Caco-2 (cell line): ENCODE measurements around the gene BCR. TPM values are rescaled to one million over a fixed set of nuclear protein-coding genes. Genes with fewer than 3 reads are reported as not detected.

ENCODE experiments used
- BruUV-seq: library from RNA; stranded (reverse); fragments of 400-500 nt; replicated peaks from 2 replicates; lab custom pipeline; 2021; lab: Mats Ljungman, UMichigan
- CTCF ChIA-PET: fragments of 300-600 bp; sonication (Branson Sonifier 250); formaldehyde crosslinking; loops from one replicate; lab custom pipeline; 2022; ENCODE audit warnings: antibody characterized with exemption; lab: Charles Lee
- POLR2A ChIA-PET: fragments of 300-600 bp; sonication (Branson Sonifier 250); formaldehyde crosslinking; loops from one replicate; lab custom pipeline; 2022; ENCODE audit warnings: antibody characterized with exemption; lab: Charles Lee
- DNase-seq, 2 experiments: peaks; one replicate each; pipeline versions ENCODE4 v3.0.0 to v3.0.0-alpha.2; 2020 to 2022
- H3K27me3 ChIP-seq: replicated peaks from 2 replicates; pipeline ENCODE4 v1.6.0; 2011; ENCODE audit warnings: low read length; ENCODE audit not compliant: control insufficient read depth, insufficient read depth
- H3K36me3 ChIP-seq: 2 replicates; pipeline ENCODE4 v1.5.1; 2011; ENCODE audit warnings: low read length; ENCODE audit not compliant: control insufficient read depth, insufficient read depth
- H3K4me1 ChIP-seq: fragments of 250-450 bp; sonication (Bioruptor Pico); 2 replicates; pipeline ENCODE4 v1.5.1; 2020; ENCODE audit warnings: mild to moderate bottlenecking
- H3K4me3 ChIP-seq: 2 replicates; pipeline ENCODE4 v1.5.1; 2011; ENCODE audit warnings: low read depth, mild to moderate bottlenecking, control low read depth, low read length
- H3K9me3 ChIP-seq: fragments of 250-450 bp; sonication (Bioruptor Pico); 2 replicates; pipeline ENCODE4 v1.5.1; 2020; ENCODE audit warnings: mild to moderate bottlenecking, moderate library complexity
- H3K27ac Mint-ChIP-seq: one replicate; pipeline ENCODE4 v1.8.0; 2022; ENCODE audit warnings: mixed read lengths; ENCODE audit not compliant: unreplicated experiment
- H3K27me3 Mint-ChIP-seq: one replicate; pipeline ENCODE4 v1.8.0; 2022; ENCODE audit warnings: mixed read lengths; ENCODE audit not compliant: insufficient read depth, unreplicated experiment
- H3K36me3 Mint-ChIP-seq: one replicate; pipeline ENCODE4 v1.8.0; 2022; ENCODE audit warnings: mild to moderate bottlenecking, mixed read lengths; ENCODE audit not compliant: insufficient read depth, unreplicated experiment
- H3K4me1 Mint-ChIP-seq: one replicate; pipeline ENCODE4 v1.8.0; 2022; ENCODE audit warnings: low read depth, mixed read lengths; ENCODE audit not compliant: unreplicated experiment
- H3K4me3 Mint-ChIP-seq: one replicate; pipeline ENCODE4 v1.8.0; 2022; ENCODE audit warnings: mild to moderate bottlenecking, moderate library complexity, mixed read lengths; ENCODE audit not compliant: unreplicated experiment
- H3K9me3 Mint-ChIP-seq: one replicate; pipeline ENCODE4 v1.8.0; 2022; ENCODE audit warnings: mixed read lengths; ENCODE audit not compliant: unreplicated experiment
- intact Hi-C: fragments of 100-400 bp; cut with micrococcal nuclease; formaldehyde crosslinking; loops from one replicate; pipeline ENCODE4 v1.10.0; 2022; ENCODE audit not compliant: unreplicated experiment
- total RNA-seq: library from RNA; stranded (reverse); gene quantifications from 2 replicates; pipeline ENCODE4 v1.2.3, GENCODE V29; 2022
- TF ChIP-seq, protein P1 (sequence below), 2 experiments: fragments of 200-600 bp in 1 of 2; IDR thresholded peaks; 1 replicate in 1 of 2; 2 replicates in 1 of 2; pipeline versions ENCODE4 v1.5.1 to v1.8.0; 2011 to 2022; ENCODE audit warnings: antibody characterized with exemption in 1 of 2, control low read depth in 1 of 2, inconsistent platforms in 1 of 2, low read depth in 1 of 2, low read length in 1 of 2, mild to moderate bottlenecking in 1 of 2, moderate library complexity in 1 of 2; ENCODE audit not compliant: insufficient read depth in 1 of 2, severe bottlenecking in 1 of 2, unreplicated experiment in 1 of 2

The BCR gene
- total RNA-seq, 1 experiment from 2014 or later: 87.4 TPM

DNA sequence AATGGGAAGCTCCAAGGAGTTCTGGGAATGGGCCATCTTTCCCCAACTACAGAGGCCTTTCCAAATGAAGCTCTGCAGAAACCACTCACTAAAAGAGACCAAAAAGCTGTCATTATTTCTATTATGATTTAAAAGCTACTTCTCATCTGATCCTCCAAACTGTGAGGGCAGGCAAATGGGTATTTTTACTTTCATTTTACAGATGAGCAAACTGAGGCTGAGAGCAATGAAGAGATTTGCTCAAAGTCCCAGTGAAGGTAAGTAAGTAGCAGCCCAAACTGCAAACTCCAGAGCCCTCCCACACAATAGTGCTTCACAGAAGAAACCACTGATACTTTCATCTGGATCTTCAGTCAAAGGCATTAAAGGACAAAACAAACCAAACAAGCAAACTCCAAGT lies 39.9 kb upstream of the BCR start:
- Histone ChIP-seq H3K36me3 (no peaks in the 10 kb centered on the region; the same call in 1 of the 2 replicates), H3K4me3 (no peak overlapping the region), H3K4me1 (peaks cover 14% of the 10 kb centered on the region), H3K27me3 (no peaks in the 10 kb centered on the region), H3K9me3 (no peaks in the 10 kb centered on the region)
- DNase-seq: no peak
- no TSS peak for BruUV-seq
- H3K36me3 Mint-ChIP-seq: no peaks in the 10 kb centered on the region
- H3K4me1 Mint-ChIP-seq: peaks cover 17% of the 10 kb centered on the region
- ChIA-PET CTCF (interaction anchor here (0.6 to 0.7 kb wide), 2 partner anchors 53 to 150 kb away, joined by 3 to 6 read pairs; no protein-coding TSS in a partner anchor), POLR2A (no interaction called here)
- TF ChIP-seq, protein P1, sequence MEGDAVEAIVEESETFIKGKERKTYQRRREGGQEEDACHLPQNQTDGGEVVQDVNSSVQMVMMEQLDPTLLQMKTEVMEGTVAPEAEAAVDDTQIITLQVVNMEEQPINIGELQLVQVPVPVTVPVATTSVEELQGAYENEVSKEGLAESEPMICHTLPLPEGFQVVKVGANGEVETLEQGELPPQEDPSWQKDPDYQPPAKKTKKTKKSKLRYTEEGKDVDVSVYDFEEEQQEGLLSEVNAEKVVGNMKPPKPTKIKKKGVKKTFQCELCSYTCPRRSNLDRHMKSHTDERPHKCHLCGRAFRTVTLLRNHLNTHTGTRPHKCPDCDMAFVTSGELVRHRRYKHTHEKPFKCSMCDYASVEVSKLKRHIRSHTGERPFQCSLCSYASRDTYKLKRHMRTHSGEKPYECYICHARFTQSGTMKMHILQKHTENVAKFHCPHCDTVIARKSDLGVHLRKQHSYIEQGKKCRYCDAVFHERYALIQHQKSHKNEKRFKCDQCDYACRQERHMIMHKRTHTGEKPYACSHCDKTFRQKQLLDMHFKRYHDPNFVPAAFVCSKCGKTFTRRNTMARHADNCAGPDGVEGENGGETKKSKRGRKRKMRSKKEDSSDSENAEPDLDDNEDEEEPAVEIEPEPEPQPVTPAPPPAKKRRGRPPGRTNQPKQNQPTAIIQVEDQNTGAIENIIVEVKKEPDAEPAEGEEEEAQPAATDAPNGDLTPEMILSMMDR (IDR thresholded peaks at IDR 0.05; ENCODE audit: insufficient read depth in 1 of 2, low read depth in 1 of 2, low read length in 1 of 2, severe bottlenecking in 1 of 2, unreplicated experiment in 1 of 2): no peak
- H3K27me3 Mint-ChIP-seq: no peaks in the 10 kb centered on the region
- no peaks in the 10 kb centered on the region for H3K9me3 Mint-ChIP-seq
- no peak overlapping the region for H3K4me3 Mint-ChIP-seq
- intact Hi-C loops: no loop called here
- H3K27ac Mint-ChIP-seq: no peak overlapping the region

DNA sequence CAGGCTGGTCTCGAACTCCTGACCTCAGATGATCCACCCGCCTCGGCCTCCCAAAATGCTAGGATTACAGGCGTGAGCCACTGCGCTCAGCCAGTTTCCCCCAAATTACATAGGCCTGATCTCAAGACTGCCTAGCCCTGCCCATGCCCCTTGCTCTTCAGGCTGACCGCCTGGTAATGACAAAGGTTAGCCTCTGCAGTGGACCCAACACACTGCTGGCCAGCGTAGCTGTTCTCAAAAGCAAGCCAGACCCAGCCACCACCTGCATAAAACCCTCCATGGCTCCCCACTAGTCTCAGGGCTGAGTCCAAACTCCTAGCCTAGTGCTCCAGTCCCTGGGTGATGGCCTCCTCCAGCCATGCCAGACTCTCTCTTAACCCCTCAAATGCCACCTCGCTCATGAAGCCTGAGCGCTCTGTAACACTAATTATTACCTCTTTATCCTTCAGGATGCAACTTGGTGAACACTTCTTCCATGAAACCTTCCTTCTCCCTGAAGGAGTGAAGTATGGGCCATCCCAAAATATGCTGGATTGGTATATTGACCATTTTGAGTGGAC lies 37.7 kb upstream of the BCR start:
- Mint-ChIP-seq H3K4me3 (peak overlapping the region; percentile 70), H3K4me1 (peaks cover 22% of the 10 kb centered on the region), H3K27me3 (no peaks in the 10 kb centered on the region), H3K9me3 (no peaks in the 10 kb centered on the region), H3K27ac (peak overlapping the region; percentile 94), H3K36me3 (no peaks in the 10 kb centered on the region)
- Histone ChIP-seq H3K27me3 (no peaks in the 10 kb centered on the region), H3K9me3 (no peaks in the 10 kb centered on the region), H3K36me3 (no peaks in the 10 kb centered on the region; the same call in 1 of the 2 replicates), H3K4me1 (peaks cover 28% of the 10 kb centered on the region), H3K4me3 (no peak overlapping the region)
- DNase-seq: no peak
- TF ChIP-seq, protein P1 (IDR thresholded peaks at IDR 0.05; ENCODE audit: insufficient read depth in 1 of 2, low read depth in 1 of 2, low read length in 1 of 2, severe bottlenecking in 1 of 2, unreplicated experiment in 1 of 2): no peak
- intact Hi-C loops: loop anchor here (1.0 kb wide), 1 partner anchor 15 kb away; no protein-coding TSS in a partner anchor
- no TSS peak for BruUV-seq
- POLR2A ChIA-PET: interaction anchor here (0.6 kb wide), 1 partner anchor 10 kb away, joined by 6 read pairs; no protein-coding TSS in a partner anchor
- CTCF ChIA-PET: interaction anchor here (0.6 to 1.0 kb wide), 6 partner anchors 21 to 450 kb away, joined by 4 to 14 read pairs (median 6); no protein-coding TSS in a partner anchor

DNA sequence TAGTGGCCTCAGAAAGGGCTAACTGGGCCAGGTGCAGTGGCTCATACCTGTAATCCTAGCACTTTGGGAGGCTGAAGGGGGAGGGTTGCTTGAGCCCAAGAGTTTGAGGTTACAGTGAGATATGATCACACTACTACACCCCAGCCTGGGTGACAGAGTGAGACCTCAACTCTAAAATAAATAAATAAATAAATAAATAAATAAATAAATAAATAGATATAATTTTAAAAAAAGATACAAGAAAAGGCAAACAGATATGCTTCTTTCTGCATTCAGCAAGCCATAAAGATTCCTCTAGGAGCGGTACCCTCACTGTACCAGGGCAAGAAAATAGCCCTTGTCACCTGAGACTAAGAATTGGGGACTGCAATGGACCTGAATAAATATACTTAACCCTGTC lies 37.2 kb upstream of the BCR start:
- BruUV-seq: no TSS peak
- Mint-ChIP-seq H3K27ac (peak overlapping the region; percentile 94), H3K4me3 (peak overlapping the region; percentile 70), H3K4me1 (peaks cover 27% of the 10 kb centered on the region), H3K27me3 (no peaks in the 10 kb centered on the region), H3K36me3 (no peaks in the 10 kb centered on the region), H3K9me3 (no peaks in the 10 kb centered on the region)
- intact Hi-C loops: no loop called here
- Histone ChIP-seq H3K36me3 (no peaks in the 10 kb centered on the region; the same call in 1 of the 2 replicates), H3K27me3 (no peaks in the 10 kb centered on the region), H3K4me1 (peaks cover 33% of the 10 kb centered on the region), H3K9me3 (no peaks in the 10 kb centered on the region), H3K4me3 (no peak overlapping the region)
- ChIA-PET CTCF (no interaction called here), POLR2A (no interaction called here)
- DNase-seq: no peak
- TF ChIP-seq, protein P1 (IDR thresholded peaks at IDR 0.05; ENCODE audit: insufficient read depth in 1 of 2, low read depth in 1 of 2, low read length in 1 of 2, severe bottlenecking in 1 of 2, unreplicated experiment in 1 of 2): no peak
